Activated CD4-positive, alpha-beta T cell treated with anti-CD3 and anti-CD28 coated beads, Interleukin-2, amount 10 ng/mL, durations not matched to agents 24 days and 14 days (primary cell): ENCODE measurements around the gene DENND10. TPM values are rescaled to one million over a fixed set of nuclear protein-coding genes. Genes with fewer than 3 reads are reported as not detected.
A peak's percentile ranks its signal among the peaks of the same experiment; 100 is the strongest.
"Not testable (repeated sequence)": the region's sequence is repeated elsewhere in the genome, so short reads cannot be mapped to it uniquely, and the experiment has no call there.

Experiments
- DNase-seq: peaks from one replicate; pipeline ENCODE4 v3.0.0; 2022
- H3K27ac Mint-ChIP-seq: one replicate; pipeline ENCODE4 v1.8.0; 2022; ENCODE audit warnings: mild to moderate bottlenecking, mixed read lengths
- H3K27me3 Mint-ChIP-seq: one replicate; pipeline ENCODE4 v1.8.0; 2022; ENCODE audit warnings: mixed read lengths
- H3K36me3 Mint-ChIP-seq: one replicate; pipeline ENCODE4 v1.8.0; 2022; ENCODE audit warnings: low read depth, mild to moderate bottlenecking, mixed read lengths
- H3K4me1 Mint-ChIP-seq: one replicate; pipeline ENCODE4 v1.8.0; 2021; ENCODE audit warnings: mixed read lengths
- H3K4me3 Mint-ChIP-seq: one replicate; pipeline ENCODE4 v1.8.0; 2022; ENCODE audit warnings: mild to moderate bottlenecking, moderate library complexity, mixed read lengths
- H3K9me3 Mint-ChIP-seq: one replicate; pipeline ENCODE4 v1.8.0; 2021; ENCODE audit warnings: mixed read lengths
- intact Hi-C: fragments of 100-400 bp; cut with micrococcal nuclease; formaldehyde crosslinking; loops from one replicate; pipeline ENCODE4 v1.15.1; 2023
- total RNA-seq: library from RNA; stranded (reverse); gene quantifications from 2 replicates; pipeline ENCODE4 v1.2.3, GENCODE V29; 2022

The DENND10 gene
- total RNA-seq, 1 donor from 2014 or later, result 18.6 TPM

GRCh38 chr10:119178372-119179119, 74.6 kb downstream of the DENND10 start, which contains the start of gene PRDX3:
PRDX3 (minus strand) TSS chr10:119178812; CDS start chr10:119178790, 22 bp downstream.
- Mint-ChIP-seq H3K27me3 (no peaks in the 10 kb centered on the region), H3K27ac (peak within 1 kb of the TSS; percentile 99), H3K4me1 (peaks cover 39% of the 10 kb centered on the region), H3K9me3 (no peaks in the 10 kb centered on the region), H3K36me3 (peaks cover 26% of the 10 kb centered on the region), H3K4me3 (peak within 1 kb of the TSS; percentile 98)
- peak; percentile 98 for DNase-seq
- intact Hi-C loops, result loop anchor here (1.0 to 5.0 kb wide), 10 partner anchors 13 to 480 kb away; partner anchors contain the start of genes DENND10, EIF3A, GRK5 and RGS10

GRCh38 chr10:119180850-119181400, 77.0 kb downstream of the DENND10 start:
- H3K27ac Mint-ChIP-seq, intact Hi-C loops, H3K9me3 Mint-ChIP-seq, H3K27me3 Mint-ChIP-seq, DNase-seq, H3K4me3 Mint-ChIP-seq: not testable (repeated sequence)
- Mint-ChIP-seq H3K4me1 (peaks cover 37% of the 10 kb centered on the region), H3K36me3 (peaks cover 17% of the 10 kb centered on the region)

- no peaks in the 10 kb centered on the region for H3K27me3 Mint-ChIP-seq
- DNase-seq, result no peak
- peaks cover 17% of the 10 kb centered on the region for H3K4me1 Mint-ChIP-seq
- intact Hi-C loops, result no loop called here
- H3K36me3 Mint-ChIP-seq, result no peaks in the 10 kb centered on the region
- no peaks in the 10 kb centered on the region for H3K9me3 Mint-ChIP-seq
- H3K27ac Mint-ChIP-seq, result peak overlapping the region; percentile 81
- H3K4me3 Mint-ChIP-seq, result no peak overlapping the region
These were observed 79.9 kb downstream of the DENND10 start for GRCh38 chr10:119183664-119184412.

Other genes with a start within 250 kb of the DENND10 start
- 0.44 and 0.59 TPM in 2 replicates for gene NANOS1, start 74.4 kb upstream of the DENND10 start, total RNA-seq
- 179 and 183 TPM in 2 replicates for gene EIF3A, start 23.3 kb upstream of the DENND10 start, total RNA-seq
- 58.1 and 63.0 TPM in 2 replicates for gene SFXN4, start 61.6 kb downstream of the DENND10 start, total RNA-seq
- gene PRDX3, start 74.7 kb downstream of the DENND10 start, total RNA-seq, result 179 and 180 TPM in 2 replicates
- gene GRK5, start 103.5 kb downstream of the DENND10 start, total RNA-seq, result 25.6 and 27.3 TPM in 2 replicates